Measurements from ENCODE around the gene LIMA1. TPM values are rescaled to one million over a fixed set of nuclear protein-coding genes. Genes with fewer than 3 reads are reported as not detected.

Gene LIMA1
- total RNA-seq, 2 experiments from 2014 or later, result 6.2 to 20.4 TPM

GRCh38 chr12:50174971-50175715 lies 108.2 kb downstream of the LIMA1 start:
- H3K9me3 ChIP-seq (ENCODE audit: low read length), result no peaks in the 10 kb centered on the region
- no peaks in the 10 kb centered on the region for H3K9me2 ChIP-seq (ENCODE audit: insufficient read depth, low read length)
- intact Hi-C loops (cut with micrococcal nuclease; ENCODE audit: unreplicated experiment), result loop anchor here (1.0 to 2.0 kb wide), 4 partner anchors 43 to 139 kb away; no protein-coding TSS in a partner anchor
- H3K4me3 ChIP-seq (ENCODE audit: low read depth, low read length, poor library complexity, severe bottlenecking), result no peak overlapping the region
- H3K27ac ChIP-seq (ENCODE audit: low read depth, low read length, poor library complexity, severe bottlenecking), result no peak overlapping the region
- no peak overlapping the region for H3K4me2 ChIP-seq (ENCODE audit: low read length)
- H4K20me1 ChIP-seq (ENCODE audit: insufficient read depth, low read length), result no peaks in the 10 kb centered on the region
- CTCF ChIA-PET (ENCODE audit: unreplicated experiment), result no interaction called here
- DNase-seq (ENCODE audit: low spot score), result peak; percentile 69
- no TSS peak for BruUV-seq (replicated peaks)
- no peaks in the 10 kb centered on the region for H3K79me2 ChIP-seq (ENCODE audit: insufficient read depth, low read depth, low read length)
- POLR2A ChIA-PET, result interaction anchor here (0.6 to 0.7 kb wide), 2 partner anchors 13 to 242 kb away, joined by 3 read pairs; no protein-coding TSS in a partner anchor
- peak; percentile 97 for TF ChIP-seq CTCF (conservative IDR thresholded peaks at IDR 0.05; ENCODE audit: low read length)
- TF ChIP-seq EZH2phosphoT487 (IDR thresholded peaks at IDR 0.05; ENCODE audit: borderline replicate concordance, low read depth, low read length), result no peak
- peaks cover 24% of the 10 kb centered on the region for H3K36me3 ChIP-seq (ENCODE audit: insufficient read depth, low read length)
- no peaks in the 10 kb centered on the region for H3K4me1 ChIP-seq (ENCODE audit: insufficient read depth, low read length, poor library complexity, severe bottlenecking)
- no peak overlapping the region for H2AFZ ChIP-seq (ENCODE audit: low read length)

- POLR2A ChIA-PET, result interaction anchor here (0.6 to 3.2 kb wide), 16 partner anchors 10 to 171 kb away, joined by 3 to 18 read pairs (median 4); partner anchors contain the start of genes COX14 and SMARCD1
- no peaks in the 10 kb centered on the region for H4K20me1 ChIP-seq (ENCODE audit: insufficient read depth, low read length)
- peak within 1 kb of the TSS; percentile 91 for H3K4me2 ChIP-seq (ENCODE audit: low read length)
- no peaks in the 10 kb centered on the region for H3K9me3 ChIP-seq (ENCODE audit: low read length)
- H3K79me2 ChIP-seq (ENCODE audit: insufficient read depth, low read depth, low read length), result peaks cover 31% of the 10 kb centered on the region
- TF ChIP-seq EZH2phosphoT487 (IDR thresholded peaks at IDR 0.05; ENCODE audit: borderline replicate concordance, low read depth, low read length) (no peak), CTCF (conservative IDR thresholded peaks at IDR 0.05; ENCODE audit: low read length) (no peak)
- CTCF ChIA-PET (ENCODE audit: unreplicated experiment), result interaction anchor here (0.6 to 1.9 kb wide), 5 partner anchors 13 to 175 kb away, joined by 4 to 8 read pairs (median 4); partner anchors contain the start of genes COX14 and SMARCD1
- H3K9me2 ChIP-seq (ENCODE audit: insufficient read depth, low read length), result no peaks in the 10 kb centered on the region
- no peaks in the 10 kb centered on the region for H3K36me3 ChIP-seq (ENCODE audit: insufficient read depth, low read length)
- intact Hi-C loops (cut with micrococcal nuclease; ENCODE audit: unreplicated experiment), result loop anchor here (1.0 to 5.0 kb wide), 3 partner anchors 55 to 200 kb away; partner anchors contain the start of genes COX14 and SMARCD1
- peaks cover 11% of the 10 kb centered on the region for H3K4me1 ChIP-seq (ENCODE audit: insufficient read depth, low read length, poor library complexity, severe bottlenecking)
- peak within 1 kb of the TSS; percentile 93 for H3K4me3 ChIP-seq (ENCODE audit: low read depth, low read length, poor library complexity, severe bottlenecking)
- peak; percentile 96 for DNase-seq (ENCODE audit: low spot score)
- no TSS peak for BruUV-seq (replicated peaks)
- H2AFZ ChIP-seq (ENCODE audit: low read length), result peak within 1 kb of the TSS; percentile 80
- H3K27ac ChIP-seq (ENCODE audit: low read depth, low read length, poor library complexity, severe bottlenecking), result peak within 1 kb of the TSS; percentile 71
Measured at GRCh38 chr12:50167049-50167828, 116.1 kb downstream of the LIMA1 start, which contains the start of gene CERS5. TSS of gene CERS5 (minus strand) at chr12:50167369. CDS start at chr12:50167297, 72 bp downstream.
